Activated effector memory CD4-positive, alpha-beta T cell treated with anti-CD3 and anti-CD28 coated beads, Interleukin-2, amount 50 U/mL, for 16 hours (primary cell): ENCODE results near the gene PES1.
"Not testable (repeated sequence)": the region's sequence is repeated elsewhere in the genome, so short reads cannot be mapped to it uniquely, and the experiment has no call there.

ENCODE experiments used
- DNase-seq: peaks from one replicate; pipeline ENCODE4 v3.0.0-alpha.2; 2020

PES1 gene

GRCh38 chr22:30551813-30552212, 39.9 kb downstream of the PES1 start:
- DNase-seq: not testable (repeated sequence)

GRCh38 chr22:30547188-30547587, 44.5 kb downstream of the PES1 start:
- no peak for DNase-seq

- DNase-seq: no peak
Observed at GRCh38 chr22:30546616-30547015, 45.1 kb downstream of the PES1 start, which contains the start of gene SEC14L6. SEC14L6 (minus strand) TSS chr22:30546741; CDS start chr22:30546682, 59 bp downstream.

GRCh38 chr22:30542811-30543188, 48.9 kb downstream of the PES1 start:
- no peak for DNase-seq

GRCh38 chr22:30541961-30542810, 49.5 kb downstream of the PES1 start:
- DNase-seq: no peak

GRCh38 chr22:30541511-30541910, 50.2 kb downstream of the PES1 start:
- not testable (repeated sequence) for DNase-seq

- no peak for DNase-seq
Observed at GRCh38 chr22:30539368-30539767, 52.3 kb downstream of the PES1 start.

GRCh38 chr22:30538280-30538679, 53.4 kb downstream of the PES1 start:
- no peak for DNase-seq

GRCh38 chr22:30537083-30537731, 54.5 kb downstream of the PES1 start:
- no peak for DNase-seq

- no peak for DNase-seq
Observed at GRCh38 chr22:30535182-30535581, 56.5 kb downstream of the PES1 start.

- no peak for DNase-seq
Observed at GRCh38 chr22:30531651-30532608, 59.8 kb downstream of the PES1 start.

- no peak for DNase-seq
Observed at GRCh38 chr22:30526656-30527055, 65.1 kb downstream of the PES1 start.
